ENCODE results near the gene CACNB1. TPM values are rescaled to one million over a fixed set of nuclear protein-coding genes. Genes with fewer than 3 reads are reported as not detected.

Gene CACNB1
- total RNA-seq, 2 donors from 2014 or later: 2.3 TPM

DNA sequence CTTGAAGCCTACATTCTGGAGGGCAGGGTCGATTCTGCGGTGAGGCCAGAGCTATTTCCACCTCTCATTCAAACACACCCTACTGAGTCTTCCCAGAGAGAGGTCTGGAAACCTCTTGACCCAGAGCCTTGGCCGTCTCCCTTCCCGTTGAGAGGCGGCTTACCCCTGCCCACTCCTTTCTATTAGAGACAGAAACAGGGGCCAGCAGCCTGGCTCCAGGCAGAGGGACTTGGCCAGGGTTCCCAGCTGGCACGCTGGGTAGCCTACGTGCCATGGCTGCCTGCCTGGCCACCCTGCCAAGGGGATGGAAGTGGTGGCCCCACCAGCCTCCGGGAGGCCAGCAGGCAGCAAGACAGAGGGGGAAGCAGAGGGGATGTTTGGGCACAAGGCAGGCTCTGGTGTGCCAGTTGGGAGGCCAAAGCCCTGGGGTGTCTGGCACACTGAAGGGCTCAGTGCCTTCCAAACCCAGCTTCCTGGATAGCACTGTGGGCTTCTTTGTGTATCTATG is 22.2 kb upstream of the CACNB1 start:
- WGBS, 2 donors: 54% methylated on average over 8 of the region's 8 CpGs; no CpG with 5 or more reads in 1 of the 2 donors
- intact Hi-C loops (cut with DNase I): no loop called here
- Histone ChIP-seq H3K4me1 (peaks cover 2% of the 10 kb centered on the region), H3K4me3 (no peak overlapping the region), H3K9me3 (no peaks in the 10 kb centered on the region), H3K27ac (no peak overlapping the region), H3K27me3 (no peaks in the 10 kb centered on the region), H3K36me3 (replicated peaks in 1 of 2; ENCODE audit: insufficient read depth in 1 of 2, low read depth in 2 of 2) (no peaks in the 10 kb centered on the region)
- no peak for ATAC-seq
- TF ChIP-seq, protein P1, sequence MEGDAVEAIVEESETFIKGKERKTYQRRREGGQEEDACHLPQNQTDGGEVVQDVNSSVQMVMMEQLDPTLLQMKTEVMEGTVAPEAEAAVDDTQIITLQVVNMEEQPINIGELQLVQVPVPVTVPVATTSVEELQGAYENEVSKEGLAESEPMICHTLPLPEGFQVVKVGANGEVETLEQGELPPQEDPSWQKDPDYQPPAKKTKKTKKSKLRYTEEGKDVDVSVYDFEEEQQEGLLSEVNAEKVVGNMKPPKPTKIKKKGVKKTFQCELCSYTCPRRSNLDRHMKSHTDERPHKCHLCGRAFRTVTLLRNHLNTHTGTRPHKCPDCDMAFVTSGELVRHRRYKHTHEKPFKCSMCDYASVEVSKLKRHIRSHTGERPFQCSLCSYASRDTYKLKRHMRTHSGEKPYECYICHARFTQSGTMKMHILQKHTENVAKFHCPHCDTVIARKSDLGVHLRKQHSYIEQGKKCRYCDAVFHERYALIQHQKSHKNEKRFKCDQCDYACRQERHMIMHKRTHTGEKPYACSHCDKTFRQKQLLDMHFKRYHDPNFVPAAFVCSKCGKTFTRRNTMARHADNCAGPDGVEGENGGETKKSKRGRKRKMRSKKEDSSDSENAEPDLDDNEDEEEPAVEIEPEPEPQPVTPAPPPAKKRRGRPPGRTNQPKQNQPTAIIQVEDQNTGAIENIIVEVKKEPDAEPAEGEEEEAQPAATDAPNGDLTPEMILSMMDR (IDR thresholded peaks at IDR 0.05): no peak
- no peak for TF ChIP-seq POLR2A (IDR thresholded peaks at IDR 0.05)
- no peak for DNase-seq

DNA sequence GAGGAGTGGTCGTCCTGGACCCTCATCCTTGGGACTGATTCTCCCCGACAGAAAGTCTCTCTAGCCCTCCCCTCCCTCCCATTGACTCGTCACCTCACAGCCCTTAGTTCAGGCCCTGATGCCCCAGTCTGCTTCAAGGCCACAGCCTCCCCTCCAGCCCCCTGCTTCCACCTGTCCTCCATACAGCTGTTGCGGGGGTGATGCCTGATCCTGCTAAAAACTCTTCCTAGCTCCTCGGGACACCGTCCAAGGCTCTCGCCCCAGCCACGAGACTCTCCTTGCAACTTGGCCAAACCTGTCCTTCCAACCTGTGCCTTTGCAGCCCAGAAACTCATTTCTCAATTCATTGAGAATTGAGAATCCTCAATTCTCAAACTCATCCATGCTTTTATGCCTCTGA is 21.4 kb upstream of the CACNB1 start:
- H3K4me3 ChIP-seq: no peak overlapping the region
- TF ChIP-seq POLR2A (IDR thresholded peaks at IDR 0.05): no peak
- TF ChIP-seq, protein P1 (IDR thresholded peaks at IDR 0.05): no peak
- DNase-seq (no peak), ATAC-seq (no peak)
- no peak overlapping the region for H3K27ac ChIP-seq
- no peaks in the 10 kb centered on the region for H3K36me3 ChIP-seq (replicated peaks in 1 of 2; ENCODE audit: insufficient read depth in 1 of 2, low read depth in 2 of 2)
- H3K4me1 ChIP-seq: no peaks in the 10 kb centered on the region
- H3K9me3 ChIP-seq: no peaks in the 10 kb centered on the region
- WGBS, 2 donors: 65 to 66% methylated on average over 8 of the region's 8 CpGs
- intact Hi-C loops (cut with DNase I): no loop called here
- H3K27me3 ChIP-seq: no peaks in the 10 kb centered on the region

DNA sequence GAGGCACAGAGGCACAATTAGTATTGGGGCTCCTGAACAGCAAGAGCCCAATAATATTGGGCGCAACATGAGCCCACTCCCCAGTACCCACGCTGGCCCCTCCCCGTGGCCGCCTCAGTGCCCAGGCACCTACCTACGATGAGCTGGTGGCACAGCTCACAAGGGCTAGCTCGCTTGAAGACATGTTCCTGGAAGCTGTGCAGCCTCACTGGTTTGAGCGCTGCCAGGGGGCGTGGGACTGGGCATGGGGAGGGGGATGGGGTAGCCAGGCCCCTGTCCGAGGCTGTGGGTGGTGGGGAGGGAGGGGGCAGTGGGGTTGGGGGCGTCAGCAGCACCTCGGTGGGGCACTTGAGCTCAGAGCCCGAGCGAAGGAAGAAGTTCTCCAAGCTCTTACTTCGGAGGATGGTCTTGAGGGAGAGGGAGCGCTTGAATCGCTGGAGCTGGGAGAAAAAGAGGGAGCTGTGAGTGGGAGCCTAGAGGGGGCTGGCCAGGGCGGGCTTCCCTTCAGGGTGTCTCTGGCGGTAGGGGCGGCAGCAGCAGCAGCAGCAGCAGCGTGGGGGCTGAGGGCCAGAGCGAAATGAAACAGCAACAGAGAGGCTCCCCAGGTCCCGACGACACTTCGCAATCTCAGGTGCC is 20.4 kb upstream of the CACNB1 start:
- H3K9me3 ChIP-seq: no peaks in the 10 kb centered on the region
- no peak overlapping the region for H3K4me3 ChIP-seq
- ATAC-seq: no peak
- no peaks in the 10 kb centered on the region for H3K27me3 ChIP-seq
- H3K36me3 ChIP-seq (replicated peaks in 1 of 2; ENCODE audit: insufficient read depth in 1 of 2, low read depth in 2 of 2): no peaks in the 10 kb centered on the region
- no peaks in the 10 kb centered on the region for H3K4me1 ChIP-seq
- H3K27ac ChIP-seq: no peak overlapping the region
- 22 to 23% methylated on average over 17 to 24 of the region's 24 CpGs for WGBS, 2 donors
- no peak for DNase-seq
- TF ChIP-seq, protein P1 (IDR thresholded peaks at IDR 0.05): no peak
- no peak for TF ChIP-seq POLR2A (IDR thresholded peaks at IDR 0.05)
- intact Hi-C loops (cut with DNase I): no loop called here

DNA sequence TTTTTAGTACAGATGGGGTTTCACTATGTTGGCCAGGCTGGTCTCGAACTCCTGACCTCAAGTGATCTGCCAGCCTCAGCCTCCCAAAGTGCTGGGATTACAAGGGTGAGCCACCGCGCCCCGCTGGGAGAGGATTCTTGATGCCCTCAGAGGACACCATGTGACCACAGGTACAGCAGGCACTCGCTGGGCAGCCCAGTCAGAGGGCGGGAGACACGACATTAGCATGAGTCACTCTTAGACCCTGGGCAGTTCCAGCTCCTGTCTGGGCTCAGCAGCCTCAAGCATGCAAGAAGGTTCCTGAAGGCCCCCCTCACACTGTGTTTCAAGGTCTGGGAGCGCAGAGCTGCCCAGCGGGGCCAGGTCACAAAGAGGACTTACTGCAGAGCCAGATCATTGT is 16.4 kb upstream of the CACNB1 start:
- TF ChIP-seq, protein P1 (IDR thresholded peaks at IDR 0.05): no peak
- TF ChIP-seq POLR2A (IDR thresholded peaks at IDR 0.05): no peak
- DNase-seq (no peak), ATAC-seq (no peak)
- Histone ChIP-seq H3K9me3 (no peaks in the 10 kb centered on the region), H3K4me1 (peaks cover 12% of the 10 kb centered on the region), H3K4me3 (no peak overlapping the region), H3K27me3 (peaks cover 0 to 7% of the 10 kb centered on the region in 2 donors), H3K27ac (no peak overlapping the region), H3K36me3 (replicated peaks in 1 of 2; ENCODE audit: insufficient read depth in 1 of 2, low read depth in 2 of 2) (no peaks in the 10 kb centered on the region)
- WGBS, 2 donors: 40 to 69% methylated on average over 1 to 8 of the region's 9 CpGs
- intact Hi-C loops (cut with DNase I): no loop called here
